NCI-H446 (cell line): Measurements from ENCODE around the gene CREG2.
A peak's percentile ranks its signal among the peaks of the same experiment; 100 is the strongest.
"Not testable (repeated sequence)": the region's sequence is repeated elsewhere in the genome, so short reads cannot be mapped to it uniquely, and the experiment has no call there.

Source experiments
- DNase-seq, 2 experiments: peaks; one replicate each; lab custom pipeline; 2025; lab: John Stamatoyannopoulos, UW

The CREG2 gene

GRCh38 chr2:101344137-101344536 lies 43.2 kb downstream of the CREG2 start:
- no peak for DNase-seq

DNA sequence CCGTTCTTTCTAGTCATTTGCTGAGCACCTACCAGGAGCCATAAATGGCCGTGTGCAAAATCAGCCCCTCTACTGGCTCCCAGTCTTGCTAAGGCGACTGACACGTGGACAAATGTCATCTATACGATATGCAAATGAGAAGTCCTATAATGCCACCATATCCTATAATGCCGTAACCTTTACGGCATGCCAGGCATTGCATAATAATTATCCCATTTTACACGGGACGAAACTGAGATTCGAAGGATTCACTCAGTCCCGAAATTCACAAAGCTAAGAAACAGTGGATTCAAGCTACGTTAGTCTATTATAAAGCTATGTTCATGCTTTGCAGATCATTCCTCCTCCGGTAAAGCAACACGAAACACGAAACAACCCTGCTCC lies 44.7 kb downstream of the CREG2 start:
- no peak for DNase-seq

- DNase-seq = peak; percentile 67 to 78
Measured at GRCh38 chr2:101341901-101342624, 45.2 kb downstream of the CREG2 start.

GRCh38 chr2:101341421-101341820 lies 45.9 kb downstream of the CREG2 start:
- DNase-seq = no peak

DNA sequence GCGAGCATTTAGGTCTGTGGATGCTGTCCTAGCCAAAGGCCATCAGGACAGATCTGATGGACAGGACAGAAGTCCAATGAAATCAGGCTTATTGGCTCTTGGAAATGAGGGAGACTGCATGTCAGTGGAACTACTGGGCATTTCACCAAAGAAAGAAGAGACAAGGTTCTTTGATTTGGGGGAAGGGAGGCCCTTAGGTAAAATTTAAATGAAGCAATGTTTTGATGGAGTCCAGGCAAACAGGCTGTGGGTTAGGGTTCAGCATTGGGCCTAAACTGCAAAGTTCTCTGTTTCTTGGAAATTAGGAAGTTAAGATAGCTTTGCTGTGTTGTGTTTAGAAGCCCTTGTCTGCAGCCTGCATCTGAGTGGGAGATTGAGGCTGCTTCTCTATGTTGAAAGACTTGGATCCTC lies 47.2 kb downstream of the CREG2 start:
- DNase-seq = no peak

DNA sequence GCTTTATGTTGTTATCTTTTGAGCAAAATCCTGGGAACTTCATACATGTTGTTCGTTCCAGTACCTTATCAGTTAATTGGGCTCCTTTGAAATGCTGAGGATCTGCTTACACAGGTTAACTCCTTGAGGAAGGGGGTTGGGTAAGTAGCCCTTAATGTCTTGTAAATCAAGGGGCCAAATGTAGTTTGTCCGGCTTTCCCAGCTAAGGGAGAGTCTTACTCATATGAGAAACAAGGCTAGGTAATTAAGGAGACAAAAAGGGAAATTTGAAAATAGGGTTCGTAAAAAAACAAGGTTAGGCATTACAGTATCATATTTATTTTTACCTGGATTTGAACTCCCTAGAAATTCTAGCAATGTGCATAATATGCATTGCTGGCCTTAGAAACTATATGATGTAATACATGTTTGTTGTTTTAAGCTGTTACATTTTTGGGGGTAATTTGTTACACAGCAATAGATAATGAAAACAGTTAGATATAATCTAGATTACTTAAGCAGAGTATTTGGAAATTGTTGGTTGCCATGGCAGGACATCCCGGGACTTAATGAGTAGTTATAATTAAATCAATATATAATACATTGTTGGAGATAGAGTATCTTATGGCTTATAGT lies 47.9 kb downstream of the CREG2 start:
- no peak for DNase-seq

DNA sequence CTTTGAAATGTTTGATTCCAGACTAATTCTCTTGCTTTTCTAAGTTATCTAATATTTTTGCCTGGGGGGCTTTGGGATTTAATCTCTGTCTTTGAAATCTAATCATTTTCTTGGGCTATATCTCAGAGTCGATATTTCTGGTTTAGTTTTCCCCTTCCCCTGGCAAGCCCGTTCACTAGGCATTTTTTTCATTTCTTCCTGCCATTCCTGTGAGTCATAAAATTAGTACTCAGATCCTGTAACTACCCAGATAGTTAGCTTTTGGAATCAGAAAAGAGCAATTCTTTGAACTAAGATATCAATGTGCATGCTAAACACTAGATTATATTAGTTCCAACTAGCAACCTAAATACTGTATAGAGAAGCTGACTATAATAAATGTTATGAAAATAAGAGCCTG lies 49.4 kb downstream of the CREG2 start:
- DNase-seq = no peak

DNA sequence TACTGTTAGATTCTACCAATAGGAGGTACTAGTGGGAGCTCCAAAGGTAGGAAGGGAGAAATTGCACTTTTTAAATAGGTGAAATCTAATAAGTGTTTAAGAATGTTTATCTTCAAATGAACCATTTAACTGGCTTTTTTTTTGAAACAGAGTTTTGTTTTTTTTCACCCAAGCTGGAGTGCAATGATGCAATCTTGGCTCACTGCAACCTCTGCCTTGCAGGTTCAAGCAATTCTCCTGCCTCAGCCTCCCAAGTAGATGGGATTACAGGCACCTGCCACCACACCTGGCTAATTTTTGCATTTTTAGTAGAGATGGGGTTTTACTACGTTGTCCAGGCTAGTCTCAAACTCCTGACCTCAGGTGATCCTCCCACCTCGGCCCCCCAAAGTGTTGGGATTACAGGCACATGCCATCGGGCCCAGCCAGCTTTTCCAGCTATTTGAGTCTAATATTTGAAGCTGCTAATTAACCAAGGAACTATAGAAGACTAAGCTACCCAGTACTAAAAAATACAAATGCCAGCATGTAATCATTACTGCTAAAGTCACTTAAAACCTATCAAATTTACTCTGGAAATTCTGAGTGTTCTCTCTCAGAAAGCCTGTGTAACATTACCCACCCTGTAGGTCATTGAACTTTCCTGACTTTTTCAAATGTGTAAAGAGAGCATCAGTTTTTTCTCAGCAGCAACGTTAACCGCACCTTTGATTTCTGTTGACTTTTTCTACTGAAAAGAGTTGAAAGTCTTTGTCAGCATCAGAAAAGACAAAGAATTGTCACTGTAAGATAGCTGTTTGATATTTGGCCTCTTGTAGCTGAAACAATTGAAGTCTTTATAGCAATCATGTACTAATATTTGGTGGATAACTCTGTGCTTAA lies 54.2 kb downstream of the CREG2 start:
- DNase-seq = no peak

GRCh38 chr2:101331202-101331601 lies 56.1 kb downstream of the CREG2 start:
- no peak for DNase-seq

GRCh38 chr2:101330253-101330933 lies 56.9 kb downstream of the CREG2 start:
- no peak for DNase-seq

DNA sequence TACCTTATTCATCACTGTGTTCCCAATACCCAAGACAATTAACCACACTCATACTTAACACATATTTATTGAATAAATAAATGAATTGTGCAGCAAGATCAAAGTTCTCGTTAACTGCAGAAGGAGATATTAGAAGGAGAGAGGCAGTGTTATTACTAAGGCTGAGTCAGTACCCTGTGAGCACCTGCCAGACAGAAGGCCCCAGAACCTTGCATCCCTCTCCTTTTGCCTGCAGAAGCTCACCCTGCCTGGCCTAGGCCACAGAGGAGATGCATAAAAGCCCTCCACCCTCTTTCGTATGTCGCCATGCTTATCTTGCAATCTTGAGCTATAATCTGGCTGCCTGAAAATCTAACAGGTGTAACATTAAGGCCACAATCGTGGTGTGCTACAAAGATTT lies 58.3 kb downstream of the CREG2 start:
- no peak for DNase-seq

DNA sequence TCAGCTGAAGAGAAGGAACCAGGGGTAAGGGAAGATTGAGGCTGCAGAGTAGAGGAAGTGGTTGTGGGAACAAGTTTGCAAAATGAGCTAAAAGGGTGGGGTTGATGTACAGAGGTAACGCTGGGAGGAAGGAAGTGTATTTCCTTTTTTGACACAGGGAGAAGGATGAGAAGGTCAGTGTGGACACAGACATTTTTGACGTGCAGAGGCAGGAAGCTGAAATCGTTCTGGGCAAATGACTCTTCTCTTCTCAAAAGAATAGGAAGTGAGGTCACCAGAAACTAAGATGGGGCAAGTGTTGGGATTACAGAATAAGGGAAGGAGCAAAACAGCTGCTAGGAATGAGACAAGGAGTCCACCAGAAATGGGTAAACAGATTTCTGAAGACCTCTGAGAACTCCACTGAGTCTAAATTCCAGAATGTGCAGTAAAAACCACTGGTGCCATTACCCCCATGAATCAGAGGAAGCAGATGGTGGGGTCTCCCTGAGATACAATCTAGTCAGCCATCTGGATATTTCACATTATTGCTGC lies 58.8 kb downstream of the CREG2 start:
- no peak for DNase-seq

GRCh38 chr2:101327863-101328394 lies 59.4 kb downstream of the CREG2 start:
- no peak for DNase-seq

DNA sequence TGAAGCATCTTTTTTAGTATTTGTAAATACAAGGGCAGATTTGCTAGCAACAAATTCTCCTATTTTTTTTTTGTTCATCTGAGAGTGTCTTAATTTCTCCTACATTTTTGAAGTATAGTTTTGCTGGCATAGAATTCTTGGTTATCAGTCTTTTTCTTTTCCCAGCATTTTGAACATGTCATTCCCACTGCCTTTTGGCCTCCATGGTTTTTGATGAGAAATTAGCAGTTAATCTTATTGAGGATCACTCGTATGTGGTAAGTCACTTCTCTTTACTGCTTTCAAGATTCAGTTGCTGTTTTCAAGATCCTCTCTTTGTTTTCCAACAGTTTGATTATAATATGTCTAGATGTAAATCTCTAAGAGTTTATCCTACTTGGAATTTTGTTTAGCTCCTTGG lies 61.9 kb downstream of the CREG2 start:
- DNase-seq = no peak

GRCh38 chr2:101316568-101316967 lies 70.7 kb downstream of the CREG2 start:
- not testable (repeated sequence) for DNase-seq

- DNase-seq = no peak
Measured at GRCh38 chr2:101311696-101312017, 75.6 kb downstream of the CREG2 start.

DNA sequence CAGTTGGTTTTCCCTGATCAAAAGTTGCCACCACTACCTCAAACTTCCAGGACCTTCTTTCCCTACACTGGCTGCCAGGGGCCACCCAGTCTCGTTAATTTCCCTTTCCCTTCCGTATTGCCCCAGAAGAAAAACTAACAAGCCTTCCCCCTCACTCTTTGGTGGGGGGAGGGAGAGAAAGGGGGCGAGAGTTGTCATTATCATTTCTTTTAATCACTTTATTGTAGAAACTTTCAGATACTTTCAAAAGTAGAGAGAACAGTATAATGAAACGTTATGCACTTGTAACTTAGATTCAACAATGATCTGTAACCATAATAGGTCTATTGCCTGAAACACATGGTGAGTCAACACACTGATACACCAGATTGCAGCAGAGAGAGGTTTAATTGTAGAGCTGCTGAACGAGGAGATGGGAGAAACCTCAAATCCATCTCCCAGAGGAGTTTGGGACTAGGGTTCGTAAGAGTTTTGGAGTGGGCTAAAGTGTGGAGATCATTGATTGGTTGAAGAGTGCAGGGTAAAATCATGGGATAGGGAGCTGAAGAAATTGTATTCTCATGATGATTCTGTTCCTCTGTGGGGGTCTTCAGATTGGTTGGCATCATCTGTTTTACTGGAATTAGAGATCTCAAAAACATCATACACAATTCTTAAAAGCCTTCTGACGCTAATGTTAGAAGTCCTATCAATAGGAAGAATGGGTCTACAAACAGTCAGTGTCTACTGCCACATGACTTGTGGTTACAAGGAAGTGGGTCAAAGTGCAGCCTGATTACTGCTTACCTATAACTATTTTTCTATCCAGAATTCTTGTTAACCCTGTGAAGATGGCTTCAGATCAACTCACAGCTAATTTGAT lies 76.2 kb downstream of the CREG2 start:
- DNase-seq = no peak

GRCh38 chr2:101310090-101310833 lies 77.0 kb downstream of the CREG2 start:
- DNase-seq = no peak

GRCh38 chr2:101308432-101309210 lies 78.7 kb downstream of the CREG2 start, which contains the start of gene RNF149:
TSS of gene RNF149 (minus strand) at chr2:101308701. CDS start at chr2:101308588, 113 bp downstream.
- DNase-seq = peak; percentile 78 to 94
